SU-DHL-6 (cell line): ENCODE results near the gene UBR3.

Source experiments
- H2AFZ ChIP-seq: fragments of 200-600 bp; sonication (generic); 2 replicates; pipeline ENCODE4 v1.6.1; 2014; ENCODE audit warnings: low read depth, mild to moderate bottlenecking, moderate library complexity, mixed read lengths, antibody characterized with exemption, low read length; ENCODE audit not compliant: severe bottlenecking
- H3F3A ChIP-seq: fragments of 200-600 bp; shearing (Covaris generic); 2 replicates; pipeline ENCODE4 v1.6.0; 2016; ENCODE audit warnings: antibody characterized with exemption, mild to moderate bottlenecking; ENCODE audit not compliant: insufficient read depth
- H3K27ac ChIP-seq: fragments of 200-600 bp; sonication (generic); 2 replicates; pipeline ENCODE4 v1.5.1; 2016; ENCODE audit warnings: low read depth, mild to moderate bottlenecking, low read length, moderate library complexity, mixed read lengths
- H3K27me3 ChIP-seq: fragments of 200-600 bp; sonication (generic), shearing (Covaris generic); 2 replicates; pipeline ENCODE4 v1.6.0; 2014; ENCODE audit warnings: mild to moderate bottlenecking, low read length
- H3K36me3 ChIP-seq: fragments of 200-600 bp; sonication (generic); 2 replicates; pipeline ENCODE4 v1.6.1; 2014; ENCODE audit warnings: mild to moderate bottlenecking, low read length, mixed read lengths
- H3K4me2 ChIP-seq: fragments of 300-600, 200-600 bp; shearing (Covaris generic), sonication (generic); 2 replicates; pipeline ENCODE4 v1.6.0; 2014; ENCODE audit warnings: low read length, low read depth, mild to moderate bottlenecking; ENCODE audit not compliant: poor library complexity, severe bottlenecking
- H3K4me3 ChIP-seq: fragments of 200-600 bp; sonication (generic); 2 replicates; pipeline ENCODE4 v1.5.1; 2014; ENCODE audit warnings: antibody characterized with exemption, low read length, mild to moderate bottlenecking, mixed read lengths; ENCODE audit not compliant: insufficient read depth, poor library complexity, severe bottlenecking
- H3K79me2 ChIP-seq: fragments of 200-600 bp; sonication (generic); 2 replicates; pipeline ENCODE4 v1.6.1; 2014; ENCODE audit warnings: mild to moderate bottlenecking, low read length, moderate library complexity; ENCODE audit not compliant: insufficient read depth
- H3K9ac ChIP-seq: fragments of 200-600 bp; sonication (generic); 2 replicates; pipeline ENCODE4 v1.7.0; 2014; ENCODE audit warnings: mild to moderate bottlenecking, low read length
- H3K9me2 ChIP-seq: fragments of 200-600 bp; sonication (generic); replicated peaks from 2 replicates; pipeline ENCODE4 v1.6.1; 2014; ENCODE audit warnings: low read length; ENCODE audit not compliant: insufficient read depth
- H3K9me3 ChIP-seq: fragments of 200-600 bp; sonication (generic); 2 replicates; pipeline ENCODE4 v1.6.1; 2014; ENCODE audit warnings: low read length, mixed read lengths; ENCODE audit not compliant: insufficient read depth
- H4K20me1 ChIP-seq: fragments of 200-600 bp; sonication (generic); 2 replicates; pipeline ENCODE4 v1.6.1; 2014; ENCODE audit warnings: low read depth, mild to moderate bottlenecking, antibody characterized with exemption, low read length, moderate library complexity, mixed read lengths
- CTCF ChIP-seq: fragments of 200-600 bp; sonication (generic); IDR thresholded peaks from one replicate; pipeline ENCODE4 v1.5.1; 2017; ENCODE audit warnings: antibody characterized with exemption, mild to moderate bottlenecking, low read length, moderate library complexity; ENCODE audit not compliant: insufficient read depth, poor library complexity, severe bottlenecking
- EZH2phosphoT487 ChIP-seq: fragments of 200-600 bp; sonication (generic), shearing (Covaris generic); conservative IDR thresholded peaks from 2 replicates; pipeline ENCODE4 v1.6.1; 2018; ENCODE audit warnings: mild to moderate bottlenecking, antibody characterized with exemption, low read length, moderate library complexity, mixed read lengths

Gene UBR3

GRCh38 chr2:169827272-169828140, at the start of gene UBR3:
TSS of gene UBR3 (plus strand) at chr2:169827454. CDS start at chr2:169827508, 54 bp downstream.
- Histone ChIP-seq H3K36me3 (no peaks in the 10 kb centered on the region), H3K4me2 (peak within 1 kb of the TSS; percentile 87), H3F3A (peaks cover 11% of the 10 kb centered on the region; the same call in 1 of the 2 replicates), H3K27me3 (no peaks in the 10 kb centered on the region), H2AFZ (peak within 1 kb of the TSS; percentile 72), H3K4me3 (peak within 1 kb of the TSS; percentile 96), H3K27ac (peak within 1 kb of the TSS; percentile 37; the same call in 1 of the 2 replicates), H4K20me1 (peaks cover 4% of the 10 kb centered on the region; the same call in 1 of the 2 replicates), H3K9me2 (no peaks in the 10 kb centered on the region), H3K9ac (peak within 1 kb of the TSS; percentile 84), H3K9me3 (no peaks in the 10 kb centered on the region), H3K79me2 (peaks cover 62% of the 10 kb centered on the region)
- no peak for TF ChIP-seq EZH2phosphoT487
- TF ChIP-seq CTCF = no peak

GRCh38 chr2:169778446-169778845, 48.8 kb upstream of the UBR3 start:
- Histone ChIP-seq H3K79me2 (no peaks in the 10 kb centered on the region), H3K36me3 (no peaks in the 10 kb centered on the region), H3K27ac (no peak overlapping the region), H2AFZ (no peak overlapping the region), H3K27me3 (no peaks in the 10 kb centered on the region), H3K9me3 (no peaks in the 10 kb centered on the region), H3K4me2 (no peak overlapping the region), H3F3A (no peaks in the 10 kb centered on the region), H3K9me2 (no peaks in the 10 kb centered on the region), H3K9ac (no peak overlapping the region), H3K4me3 (no peak overlapping the region), H4K20me1 (no peaks in the 10 kb centered on the region)
- TF ChIP-seq CTCF (no peak), EZH2phosphoT487 (no peak)

GRCh38 chr2:169781249-169782013, 45.8 kb upstream of the UBR3 start:
- no peak overlapping the region for H3K4me3 ChIP-seq
- H3K9ac ChIP-seq = no peak overlapping the region
- H3K27me3 ChIP-seq = no peaks in the 10 kb centered on the region
- H3K9me2 ChIP-seq = no peaks in the 10 kb centered on the region
- H3K27ac ChIP-seq = no peak overlapping the region
- H3F3A ChIP-seq = no peaks in the 10 kb centered on the region
- H3K79me2 ChIP-seq = no peaks in the 10 kb centered on the region
- no peaks in the 10 kb centered on the region for H4K20me1 ChIP-seq
- no peak overlapping the region for H2AFZ ChIP-seq
- no peaks in the 10 kb centered on the region for H3K9me3 ChIP-seq
- no peak overlapping the region for H3K4me2 ChIP-seq
- TF ChIP-seq CTCF = no peak
- TF ChIP-seq EZH2phosphoT487 = no peak
- no peaks in the 10 kb centered on the region for H3K36me3 ChIP-seq
